Urinary bladder (tissue), 4 donors: ENCODE measurements around the gene CACNA2D1. TPM values are rescaled to one million over a fixed set of nuclear protein-coding genes. Genes with fewer than 3 reads are reported as not detected.

Experiments
- DNase-seq: peaks from one replicate; pipeline ENCODE4 v3.0.0-alpha.2; 2015; ENCODE audit errors: extremely low spot score
- H3K27ac ChIP-seq: one replicate; pipeline ENCODE4 v1.5.1; 2013; ENCODE audit warnings: low read depth, mild to moderate bottlenecking, moderate library complexity
- H3K36me3 ChIP-seq: one replicate; pipeline ENCODE4 v1.6.1; 2013; ENCODE audit warnings: mild to moderate bottlenecking, moderate library complexity; ENCODE audit not compliant: insufficient read depth
- H3K4me1 ChIP-seq: one replicate; pipeline ENCODE4 v1.6.1; 2013; ENCODE audit warnings: mild to moderate bottlenecking, moderate library complexity; ENCODE audit not compliant: insufficient read depth
- H3K4me3 ChIP-seq: one replicate; pipeline ENCODE4 v1.5.1; 2013; ENCODE audit warnings: low read depth, low read length
- WGBS: extraction: QIAGEN DNeasy Blood & Tissue Kit; methylation state at CpG from one replicate; pipeline ENCODE4 v1.1.7; 2013; 5-methylcytosine and 5-hydroxymethylcytosine counted together
- polyA plus RNA-seq: library from polyadenylated mRNA; stranded (reverse); fragments of 200-250 nt; gene quantifications from one replicate; pipeline ENCODE4 v1.2.3, GENCODE V29; 2013
- total RNA-seq: library from RNA; depleted of rRNA; stranded (reverse); fragments of >200 nt; gene quantifications from one replicate; pipeline ENCODE4 v1.2.3, GENCODE V29; 2014
- donor health status: healthy with polysubstance abuse.
- donor health status: healthy.

CACNA2D1 gene
- total and polyA plus RNA-seq, 2 donors = 18.7 to 89.1 TPM

DNA sequence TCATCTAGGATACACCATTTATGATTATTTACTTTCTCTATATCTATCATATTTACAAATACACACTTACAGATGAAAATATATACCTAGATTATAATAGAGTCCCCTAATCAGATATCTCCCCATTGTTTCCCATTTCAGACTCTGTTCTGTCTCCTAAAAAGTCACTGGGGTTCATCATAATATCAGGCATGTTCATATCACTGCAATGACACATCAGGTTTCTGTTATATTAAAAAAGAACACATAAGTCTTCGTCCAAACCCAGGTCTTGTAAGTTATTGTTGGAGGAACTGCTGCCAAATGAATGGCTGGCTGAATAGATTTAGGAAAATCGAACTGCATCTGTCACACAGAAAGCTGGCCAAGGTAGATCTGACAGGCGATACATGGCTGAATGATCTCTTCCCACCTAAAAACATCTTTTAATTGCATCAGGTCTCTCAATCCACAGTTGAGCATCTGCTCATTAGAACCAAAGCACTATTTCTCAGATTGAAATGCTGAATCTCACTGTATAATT, 178.7 kb downstream of the CACNA2D1 start:
- Histone ChIP-seq H3K4me1 (no peaks in the 10 kb centered on the region), H3K36me3 (no peaks in the 10 kb centered on the region), H3K4me3 (no peak overlapping the region), H3K27ac (no peak overlapping the region)
- no peak for DNase-seq
- WGBS = 63% methylated on average over 3 of the region's 3 CpGs

DNA sequence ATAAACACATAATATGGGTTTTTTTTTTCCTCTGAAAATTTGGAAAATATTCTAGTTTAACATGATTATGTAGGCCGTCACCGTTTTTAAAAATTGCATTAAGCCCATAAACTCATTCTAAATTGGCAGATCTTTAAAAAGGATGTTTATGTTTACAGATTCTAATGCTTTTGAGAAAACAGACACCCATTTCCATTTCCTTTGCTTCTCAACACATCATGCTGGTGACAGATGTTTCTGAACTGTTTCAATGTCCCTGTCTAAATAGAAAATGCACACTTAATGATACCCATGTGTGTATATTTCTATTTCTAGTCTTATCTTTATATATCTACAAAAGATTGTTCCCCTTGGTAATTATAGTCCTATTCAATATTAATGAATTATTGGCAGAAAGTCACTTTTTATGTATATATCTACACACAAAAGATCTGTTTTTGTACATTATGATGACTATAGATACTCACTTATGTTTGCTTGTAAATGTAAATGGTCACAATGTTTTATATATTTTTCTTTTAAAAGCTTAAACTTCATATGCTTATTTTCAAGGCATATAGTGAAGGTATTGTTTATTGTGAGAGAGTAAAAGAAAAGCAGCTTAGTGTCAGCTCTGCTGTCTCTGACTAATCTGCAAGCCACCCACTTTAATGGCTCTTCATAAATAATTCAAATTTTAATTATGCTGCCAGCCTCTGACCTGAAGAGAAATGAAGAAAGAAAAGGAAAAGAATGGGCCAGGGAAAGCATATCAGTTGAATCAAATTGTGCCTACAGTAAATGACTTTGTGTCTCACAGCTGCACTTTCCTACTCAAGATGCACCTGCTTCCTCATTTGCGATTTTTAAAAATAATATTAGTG, 179.4 kb downstream of the CACNA2D1 start:
- no peak for DNase-seq
- Histone ChIP-seq H3K4me1 (no peaks in the 10 kb centered on the region), H3K4me3 (no peak overlapping the region), H3K27ac (no peak overlapping the region), H3K36me3 (no peaks in the 10 kb centered on the region)
- WGBS = 59% methylated on average over 3 of the region's 3 CpGs

DNA sequence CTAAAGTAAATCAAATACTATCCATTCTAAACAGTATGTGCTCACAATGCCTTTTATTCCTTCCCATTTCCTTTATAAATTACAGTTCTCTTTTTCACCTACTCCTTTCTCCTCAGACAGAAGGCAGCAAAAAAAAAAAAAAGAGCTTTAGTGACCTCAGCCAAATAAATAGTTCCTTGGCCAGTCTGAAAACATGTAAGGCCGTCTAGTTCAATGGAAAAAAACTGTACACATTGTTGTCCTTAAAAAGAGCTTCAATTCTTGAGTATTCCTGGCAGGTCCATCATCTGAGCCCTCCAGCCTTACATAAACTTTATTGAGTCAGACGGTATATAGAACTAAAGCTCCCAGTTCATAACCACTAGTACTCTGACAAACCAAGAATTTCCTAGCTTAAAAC, 185.4 kb downstream of the CACNA2D1 start:
- 27% methylated on average over 2 of the region's 2 CpGs for whole genome bisulfite sequencing
- no peak overlapping the region for H3K27ac ChIP-seq
- DNase-seq = no peak
- no peaks in the 10 kb centered on the region for H3K36me3 ChIP-seq
- no peak overlapping the region for H3K4me3 ChIP-seq
- no peaks in the 10 kb centered on the region for H3K4me1 ChIP-seq

DNA sequence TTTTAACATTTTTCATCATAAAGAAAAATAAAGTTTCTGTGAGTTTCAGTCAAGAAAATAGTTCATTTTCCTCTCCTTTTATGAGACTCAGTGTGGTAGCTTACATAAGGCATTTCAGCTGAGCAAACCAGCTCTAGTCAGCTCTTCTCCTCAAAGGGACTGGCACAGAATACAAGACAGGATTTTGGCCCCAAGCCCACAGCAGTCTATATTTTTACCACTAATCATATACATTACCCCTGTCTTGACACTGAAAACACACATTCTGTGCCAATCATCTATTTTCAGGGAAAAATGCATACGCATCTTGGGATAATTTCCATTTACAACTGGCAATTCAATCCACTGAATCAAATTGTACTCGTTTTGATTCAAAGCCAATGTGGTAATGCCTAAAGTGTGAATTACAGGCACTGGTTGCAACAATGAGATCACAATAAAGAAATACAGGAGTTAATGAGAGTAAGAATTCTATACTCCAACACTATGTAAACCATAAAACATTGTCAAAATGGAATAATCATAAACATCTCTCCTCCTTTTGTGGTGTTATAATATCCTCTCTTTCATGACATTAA, 186.4 kb downstream of the CACNA2D1 start:
- Histone ChIP-seq H3K4me3 (no peak overlapping the region), H3K4me1 (no peaks in the 10 kb centered on the region), H3K36me3 (no peaks in the 10 kb centered on the region), H3K27ac (no peak overlapping the region)
- 83% methylated on average over 2 of the region's 2 CpGs for WGBS
- no peak for DNase-seq

DNA sequence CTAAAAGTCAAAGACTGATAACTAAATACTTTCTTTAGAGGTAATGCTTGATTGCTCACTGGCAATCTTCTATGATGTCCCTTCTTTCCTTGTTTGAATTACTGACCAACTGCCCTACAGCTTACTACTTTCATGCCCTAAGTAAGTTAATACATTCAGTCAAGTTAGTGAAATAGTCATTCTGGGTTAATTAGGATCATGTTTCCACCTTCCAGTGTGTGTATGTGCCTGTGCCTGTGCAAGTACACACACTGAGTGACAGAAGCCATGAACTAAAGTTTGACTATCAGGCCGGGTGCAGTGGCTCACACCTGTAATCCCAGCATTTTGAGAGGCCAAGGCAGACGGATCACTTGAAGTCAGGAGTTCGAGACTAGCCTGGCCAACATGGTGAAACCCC, 187.9 kb downstream of the CACNA2D1 start:
- WGBS = 78% methylated on average over 3 of the region's 3 CpGs
- no peak for DNase-seq
- Histone ChIP-seq H3K4me1 (no peaks in the 10 kb centered on the region), H3K4me3 (no peak overlapping the region), H3K36me3 (no peaks in the 10 kb centered on the region), H3K27ac (no peak overlapping the region)

DNA sequence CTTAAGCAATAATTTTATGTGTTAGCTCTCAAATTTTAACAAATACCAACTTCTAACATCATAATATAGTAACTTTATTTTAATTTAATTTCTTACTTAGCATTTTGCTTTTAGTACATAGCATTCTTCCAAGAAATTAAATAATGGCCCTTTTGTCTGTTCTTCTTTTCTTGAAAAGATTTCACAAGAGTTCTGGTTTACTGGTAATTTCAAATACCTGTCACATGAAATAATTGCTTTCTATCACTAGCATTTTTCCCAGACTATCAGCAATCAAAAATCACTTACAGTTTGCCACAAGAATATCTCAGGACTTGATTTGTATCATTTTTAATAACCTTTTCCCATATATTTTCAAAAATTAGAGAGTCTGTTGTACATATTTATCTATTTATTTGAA, 193.0 kb downstream of the CACNA2D1 start:
- H3K4me1 ChIP-seq = no peaks in the 10 kb centered on the region
- DNase-seq = no peak
- no peak overlapping the region for H3K27ac ChIP-seq
- H3K36me3 ChIP-seq = no peaks in the 10 kb centered on the region
- H3K4me3 ChIP-seq = no peak overlapping the region

DNA sequence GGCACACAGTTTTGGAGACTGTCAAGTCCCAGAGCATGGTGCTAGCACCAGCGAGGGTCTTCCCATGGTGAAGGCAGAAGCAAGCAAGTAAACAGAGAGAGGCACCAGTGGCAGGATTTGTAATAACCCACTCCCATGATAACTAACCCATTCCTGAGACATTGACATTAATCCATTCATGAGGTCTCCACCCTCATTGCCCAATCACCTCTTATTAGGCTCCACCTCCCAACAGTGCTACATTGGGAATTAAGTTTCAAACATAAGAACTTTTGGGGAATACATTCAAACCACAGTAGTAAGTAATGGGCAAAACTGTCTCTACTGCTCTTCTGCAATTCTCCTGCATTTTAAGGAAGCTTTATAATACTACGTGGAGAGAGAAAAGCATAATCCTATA, 193.6 kb downstream of the CACNA2D1 start:
- H3K4me3 ChIP-seq = no peak overlapping the region
- WGBS = 93% methylated on average over 2 of the region's 2 CpGs
- no peaks in the 10 kb centered on the region for H3K36me3 ChIP-seq
- DNase-seq = no peak
- no peaks in the 10 kb centered on the region for H3K4me1 ChIP-seq
- H3K27ac ChIP-seq = no peak overlapping the region

DNA sequence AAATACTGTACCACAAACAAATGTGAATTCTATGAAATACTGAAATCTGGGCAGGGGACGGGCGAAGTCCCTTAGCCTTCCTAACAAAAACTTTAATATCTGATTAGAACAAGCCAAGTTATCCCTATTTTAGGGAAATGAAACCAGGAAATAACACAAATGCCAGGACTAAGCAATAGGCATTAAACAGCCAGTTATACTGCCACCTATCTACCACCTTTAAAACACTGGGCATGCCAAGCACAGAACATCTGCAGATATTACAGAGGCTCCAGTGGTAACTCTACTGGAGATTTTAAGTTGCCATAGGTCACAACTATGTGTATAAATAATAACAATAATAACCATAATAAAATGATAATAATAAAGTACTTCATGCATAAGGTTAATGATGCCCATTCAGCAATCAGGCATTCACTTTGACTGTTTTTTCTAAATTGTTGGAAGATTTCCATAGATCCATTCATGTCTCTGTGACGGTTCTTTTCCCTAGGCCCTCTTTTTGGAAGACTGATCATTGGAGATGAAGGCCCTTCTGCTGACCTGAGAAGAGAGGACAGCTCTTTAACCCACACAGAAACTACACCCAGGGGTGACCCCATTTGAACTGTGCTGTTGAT, 195.7 kb downstream of the CACNA2D1 start:
- no peak overlapping the region for H3K4me3 ChIP-seq
- no peaks in the 10 kb centered on the region for H3K36me3 ChIP-seq
- H3K4me1 ChIP-seq = no peaks in the 10 kb centered on the region
- 89% methylated on average over 3 of the region's 3 CpGs for WGBS
- H3K27ac ChIP-seq = no peak overlapping the region
- DNase-seq = no peak

DNA sequence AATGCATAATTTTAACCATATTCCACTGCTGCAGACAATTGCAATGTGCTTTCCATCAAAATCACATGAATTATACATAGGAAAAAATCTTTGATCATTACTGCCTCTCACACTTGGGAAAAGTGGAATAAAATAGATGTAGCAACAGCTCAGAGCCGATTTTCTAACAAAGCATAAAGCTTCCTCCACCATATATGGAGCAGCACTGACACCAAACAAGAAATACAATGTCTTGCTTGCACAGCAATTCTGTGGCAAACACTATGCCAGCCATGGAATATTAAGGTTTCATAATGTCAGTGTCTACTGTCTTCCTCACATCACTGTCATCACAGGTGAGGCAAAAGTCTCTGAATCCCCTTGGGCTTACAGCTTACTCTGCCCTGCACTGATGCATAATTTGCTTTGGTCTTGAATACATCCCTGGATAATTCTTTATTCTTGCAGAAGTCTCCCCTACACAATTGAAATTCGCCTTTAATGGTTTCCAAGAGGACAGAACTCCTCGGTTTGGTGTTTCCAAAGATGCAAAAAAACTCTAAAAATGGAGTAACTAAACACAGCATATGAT, 198.5 kb downstream of the CACNA2D1 start:
- Histone ChIP-seq H3K27ac (no peak overlapping the region), H3K36me3 (no peaks in the 10 kb centered on the region), H3K4me3 (no peak overlapping the region), H3K4me1 (no peaks in the 10 kb centered on the region)
- no peak for DNase-seq
- 69% methylated on average over 3 of the region's 3 CpGs for WGBS

DNA sequence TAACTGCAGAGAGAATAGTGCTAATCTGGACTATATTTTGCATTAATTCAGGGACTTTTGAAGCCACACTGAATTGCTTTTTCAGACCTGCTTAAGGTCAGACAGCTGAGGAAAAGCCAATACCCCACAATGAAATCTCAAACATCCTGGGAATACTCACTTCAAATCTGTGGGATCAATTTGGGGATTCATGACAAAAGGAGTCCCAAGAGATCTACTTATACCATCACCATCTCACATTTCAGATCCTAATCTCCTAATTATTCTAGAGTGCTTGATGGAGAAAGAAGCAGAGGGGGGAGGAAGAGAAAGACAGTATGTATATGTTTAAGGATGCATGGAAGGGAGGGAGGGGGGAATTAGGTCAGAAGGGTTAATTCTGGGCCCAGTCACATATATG, 202.2 kb downstream of the CACNA2D1 start:
- Histone ChIP-seq H3K36me3 (no peaks in the 10 kb centered on the region), H3K4me3 (no peak overlapping the region), H3K27ac (no peak overlapping the region), H3K4me1 (no peaks in the 10 kb centered on the region)
- no peak for DNase-seq

DNA sequence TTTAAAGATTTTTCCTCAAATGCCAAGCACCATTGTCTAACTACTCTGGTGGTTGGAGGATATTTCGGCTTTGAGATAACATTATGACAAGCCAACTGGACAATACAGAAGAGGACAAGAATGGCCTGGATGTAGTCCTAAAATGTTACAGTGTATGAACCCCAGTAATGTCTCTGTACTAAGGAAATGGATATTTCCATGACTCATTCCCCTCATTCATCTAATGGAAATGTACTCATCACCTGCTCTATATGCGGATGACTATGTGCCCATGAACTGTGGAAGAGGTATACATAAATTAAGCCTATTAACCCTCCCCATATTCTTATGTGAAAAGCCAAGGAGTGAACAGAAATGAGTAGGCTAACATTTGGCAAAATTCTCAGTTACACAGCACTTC, 207.9 kb downstream of the CACNA2D1 start:
- 93% methylated on average over 2 of the region's 2 CpGs for whole genome bisulfite sequencing
- H3K4me1 ChIP-seq = no peaks in the 10 kb centered on the region
- H3K4me3 ChIP-seq = no peak overlapping the region
- no peaks in the 10 kb centered on the region for H3K36me3 ChIP-seq
- no peak overlapping the region for H3K27ac ChIP-seq
- no peak for DNase-seq

DNA sequence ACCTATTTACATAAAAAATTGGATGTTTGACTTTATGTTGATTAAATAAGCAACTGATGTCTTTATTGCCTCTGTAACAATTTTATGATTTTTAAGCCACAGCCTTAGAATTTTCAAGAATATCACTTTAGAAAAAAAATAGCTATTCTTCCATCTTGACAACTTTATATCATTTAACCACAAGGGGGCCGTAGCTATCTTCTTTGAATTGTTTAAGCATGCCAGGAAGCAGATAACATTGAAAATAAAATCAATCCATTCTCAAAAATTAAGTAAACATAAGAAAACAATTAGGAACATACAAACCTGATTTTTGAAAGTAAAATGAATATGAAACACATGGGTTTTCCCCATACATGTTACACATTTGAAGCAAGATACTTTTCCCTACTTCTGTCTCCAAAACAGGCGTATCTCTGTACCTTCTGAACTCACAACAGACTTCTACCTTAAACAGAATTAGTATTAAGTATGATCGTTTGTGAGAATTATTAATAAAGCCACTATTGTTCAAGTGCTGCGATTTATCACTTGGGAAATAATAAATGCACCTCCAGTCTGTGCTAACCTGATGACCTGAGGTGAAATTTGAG, 209.0 kb downstream of the CACNA2D1 start:
- H3K36me3 ChIP-seq = no peaks in the 10 kb centered on the region
- H3K27ac ChIP-seq = no peak overlapping the region
- H3K4me3 ChIP-seq = no peak overlapping the region
- no peaks in the 10 kb centered on the region for H3K4me1 ChIP-seq
- 47% methylated on average over 4 of the region's 4 CpGs for WGBS
- no peak for DNase-seq

DNA sequence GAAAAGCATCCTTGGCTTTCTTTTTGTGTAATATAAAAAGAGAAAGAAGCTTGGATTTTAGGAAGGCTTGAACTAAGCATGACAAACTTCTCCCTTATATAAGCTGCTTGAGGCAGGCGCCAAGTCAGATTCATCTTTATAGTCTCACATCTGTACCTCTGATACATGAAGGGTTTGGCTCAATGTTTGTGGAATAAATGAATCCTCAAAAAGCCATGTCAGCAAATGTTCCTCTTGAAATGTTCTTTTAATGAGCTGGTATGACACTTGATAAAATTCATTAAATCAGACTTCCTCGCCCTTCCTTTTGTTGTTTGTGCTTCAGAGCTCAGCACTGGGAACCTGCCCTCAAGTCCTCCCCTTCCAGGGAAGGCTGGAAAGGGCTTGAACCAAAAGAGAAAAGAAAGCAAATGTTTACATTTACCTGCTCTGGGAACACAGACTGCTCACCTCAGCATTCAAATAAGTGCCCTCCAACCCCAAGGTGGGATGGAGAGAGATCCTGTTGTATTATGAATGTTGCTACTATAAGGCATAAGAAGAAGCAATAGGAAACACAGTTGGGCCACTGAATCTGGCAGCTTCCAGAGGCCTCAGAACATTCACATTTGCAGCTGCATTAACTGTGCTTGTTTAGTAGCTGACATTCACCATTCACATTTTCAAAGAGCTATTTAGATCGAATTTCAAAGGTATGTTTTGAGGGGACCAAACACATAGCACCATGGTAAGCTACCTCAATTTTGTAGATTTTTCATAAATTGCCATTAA, 212.6 kb downstream of the CACNA2D1 start:
- Histone ChIP-seq H3K36me3 (no peaks in the 10 kb centered on the region), H3K4me3 (no peak overlapping the region), H3K4me1 (no peaks in the 10 kb centered on the region), H3K27ac (no peak overlapping the region)
- WGBS = 85% methylated on average over 3 of the region's 3 CpGs
- DNase-seq = no peak
